ENCODE data around the gene USP40.

USP40 gene

GRCh38 chr2:233455491-233455890 lies 111.1 kb downstream of the USP40 start:
- no peak for DNase-seq

GRCh38 chr2:233455006-233455405 lies 111.6 kb downstream of the USP40 start:
- DNase-seq, result no peak

- no peak for DNase-seq
These were observed 112.7 kb downstream of the USP40 start for GRCh38 chr2:233453916-233454315.

GRCh38 chr2:233453111-233453915 lies 113.3 kb downstream of the USP40 start:
- DNase-seq, result no peak

GRCh38 chr2:233451950-233452349 lies 114.6 kb downstream of the USP40 start:
- no peak for DNase-seq

GRCh38 chr2:233450864-233451575 lies 115.6 kb downstream of the USP40 start:
- no peak for DNase-seq

- no peak for DNase-seq
These were observed 116.4 kb downstream of the USP40 start for GRCh38 chr2:233449921-233450863.

- no peak for DNase-seq
These were observed 117.3 kb downstream of the USP40 start for GRCh38 chr2:233449081-233449901.

- DNase-seq, result no peak
These were observed 118.0 kb downstream of the USP40 start for GRCh38 chr2:233448575-233448974.

GRCh38 chr2:233448220-233448559 lies 118.4 kb downstream of the USP40 start:
- DNase-seq, result no peak

GRCh38 chr2:233447506-233448219 lies 118.9 kb downstream of the USP40 start:
- DNase-seq, result no peak

GRCh38 chr2:233446606-233447305 lies 119.8 kb downstream of the USP40 start:
- DNase-seq, result no peak

- no peak for DNase-seq
These were observed 120.5 kb downstream of the USP40 start for GRCh38 chr2:233446121-233446520.

- DNase-seq, result no peak
These were observed 121.3 kb downstream of the USP40 start for GRCh38 chr2:233445152-233445830.

- DNase-seq, result no peak
These were observed 122.1 kb downstream of the USP40 start for GRCh38 chr2:233444501-233444900.

- peak; percentile 79 to 86 for DNase-seq
These were observed 122.9 kb downstream of the USP40 start for GRCh38 chr2:233443511-233444183.

- no peak for DNase-seq
These were observed 124.6 kb downstream of the USP40 start for GRCh38 chr2:233442028-233442310.

- DNase-seq, result no peak
These were observed 125.2 kb downstream of the USP40 start for GRCh38 chr2:233441161-233442027.

GRCh38 chr2:233440714-233441113 lies 125.9 kb downstream of the USP40 start:
- no peak for DNase-seq
